MM.1S (cell line): Measurements from ENCODE around the gene PLEKHM3.

Experiments
- CTCF ChIP-seq: fragments of 300-600 bp; sonication (generic); IDR thresholded peaks from 2 replicates; pipeline ENCODE4 v1.5.1; 2016; ENCODE audit warnings: antibody characterized with exemption, low read length, mixed read lengths
- EZH2phosphoT487 ChIP-seq: fragments of 300-600 bp; sonication (generic); IDR thresholded peaks from 2 replicates; pipeline ENCODE4 v1.6.1; 2018; ENCODE audit warnings: antibody characterized with exemption, low read length

DNA sequence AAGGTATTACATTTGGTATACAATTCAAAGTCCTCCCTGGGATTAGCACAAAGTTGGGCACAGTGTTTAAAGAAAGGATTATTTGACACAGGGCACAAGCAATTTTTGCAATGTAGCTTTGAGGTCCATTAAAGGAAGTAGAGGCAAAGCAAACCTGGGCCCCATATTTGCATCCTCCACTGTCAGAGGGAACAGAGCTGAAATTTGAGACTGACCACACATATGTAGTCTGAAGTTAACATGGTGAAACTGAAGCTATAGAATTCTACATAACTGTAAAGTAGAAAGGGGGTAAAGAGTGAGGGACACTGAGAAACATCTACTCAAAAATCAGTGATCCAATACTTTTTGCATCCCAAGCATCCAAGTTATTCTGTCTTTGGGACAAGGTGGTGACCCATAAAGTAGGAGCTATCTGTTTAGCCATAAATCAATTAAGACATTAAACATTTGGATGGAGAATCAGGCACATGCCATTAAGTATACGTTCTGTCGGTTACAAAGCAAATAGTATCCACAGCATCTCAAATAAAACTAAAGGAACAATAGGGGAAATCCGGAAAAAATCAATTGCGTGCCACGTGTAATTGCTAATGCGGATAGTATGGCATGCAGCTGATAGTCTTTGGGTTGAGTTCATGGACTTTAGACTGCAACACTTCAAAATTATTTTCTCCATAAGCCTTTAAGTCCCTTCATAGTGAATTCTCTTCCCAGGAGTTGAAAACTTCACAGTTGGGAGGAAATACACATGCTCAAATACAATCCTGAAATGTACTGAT is 72.6 kb downstream of the PLEKHM3 start:
- TF ChIP-seq CTCF (no peak), EZH2phosphoT487 (no peak)
